ENCODE data around the gene GRAMD1C. TPM values are rescaled to one million over a fixed set of nuclear protein-coding genes. Genes with fewer than 3 reads are reported as not detected.

Gene GRAMD1C
- 7.5 to 8.0 TPM (median 7.7 TPM) in 3 replicates for total RNA-seq

DNA sequence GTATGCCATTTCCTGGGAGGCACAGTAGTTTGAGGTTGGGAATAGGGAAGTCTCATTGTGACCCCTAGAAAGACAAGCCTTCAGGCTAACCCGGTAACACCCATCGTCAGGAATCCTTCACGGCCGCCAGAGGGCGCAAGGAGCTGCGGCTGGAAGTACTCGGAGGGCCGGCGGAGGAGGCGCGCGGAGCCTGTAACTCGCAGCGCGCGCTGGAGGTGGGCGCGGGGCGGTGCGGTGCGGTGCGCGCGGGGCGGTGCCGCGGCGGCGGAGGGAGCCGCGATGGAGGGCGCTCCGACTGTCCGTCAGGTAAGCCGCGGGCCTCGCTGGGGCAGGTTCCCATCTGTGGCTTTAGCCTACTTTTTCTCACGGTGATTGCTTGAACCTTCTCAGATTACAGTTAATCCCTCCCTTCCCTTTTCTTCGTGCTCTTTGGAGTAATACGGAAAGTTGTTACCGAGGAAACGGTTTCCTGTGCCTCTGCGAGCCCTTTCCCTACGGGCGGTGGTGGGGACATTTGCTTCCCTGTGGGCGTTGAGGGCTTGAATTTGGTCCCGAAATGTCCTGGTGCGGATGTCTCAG is at the start of gene GRAMD1C:
TSS of gene GRAMD1C (plus strand) at position 158 of the 579 bp plus-strand sequence. CDS start at position 280, 122 bp downstream.
- peak; percentile 79 to 90 for DNase-seq (ENCODE audit: low spot score in 2 of 2, unreplicated experiment in 2 of 2)
- Mint-ChIP-seq H3K4me1 (peaks cover 5% of the 10 kb centered on the region), H3K27ac (peak within 1 kb of the TSS; percentile 17), H3K27me3 (ENCODE audit: low read depth) (no peaks in the 10 kb centered on the region), H3K36me3 (no peaks in the 10 kb centered on the region), H3K4me3 (peak within 1 kb of the TSS; percentile 78), H3K9me3 (no peaks in the 10 kb centered on the region)
- TF ChIP-seq, protein P1, sequence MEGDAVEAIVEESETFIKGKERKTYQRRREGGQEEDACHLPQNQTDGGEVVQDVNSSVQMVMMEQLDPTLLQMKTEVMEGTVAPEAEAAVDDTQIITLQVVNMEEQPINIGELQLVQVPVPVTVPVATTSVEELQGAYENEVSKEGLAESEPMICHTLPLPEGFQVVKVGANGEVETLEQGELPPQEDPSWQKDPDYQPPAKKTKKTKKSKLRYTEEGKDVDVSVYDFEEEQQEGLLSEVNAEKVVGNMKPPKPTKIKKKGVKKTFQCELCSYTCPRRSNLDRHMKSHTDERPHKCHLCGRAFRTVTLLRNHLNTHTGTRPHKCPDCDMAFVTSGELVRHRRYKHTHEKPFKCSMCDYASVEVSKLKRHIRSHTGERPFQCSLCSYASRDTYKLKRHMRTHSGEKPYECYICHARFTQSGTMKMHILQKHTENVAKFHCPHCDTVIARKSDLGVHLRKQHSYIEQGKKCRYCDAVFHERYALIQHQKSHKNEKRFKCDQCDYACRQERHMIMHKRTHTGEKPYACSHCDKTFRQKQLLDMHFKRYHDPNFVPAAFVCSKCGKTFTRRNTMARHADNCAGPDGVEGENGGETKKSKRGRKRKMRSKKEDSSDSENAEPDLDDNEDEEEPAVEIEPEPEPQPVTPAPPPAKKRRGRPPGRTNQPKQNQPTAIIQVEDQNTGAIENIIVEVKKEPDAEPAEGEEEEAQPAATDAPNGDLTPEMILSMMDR (IDR thresholded peaks at IDR 0.05; ENCODE audit: unreplicated experiment): peak; percentile 83

- Mint-ChIP-seq H3K27ac (no peak overlapping the region), H3K4me1 (no peaks in the 10 kb centered on the region), H3K36me3 (peaks cover 21% of the 10 kb centered on the region), H3K4me3 (no peak overlapping the region), H3K9me3 (no peaks in the 10 kb centered on the region), H3K27me3 (ENCODE audit: low read depth) (no peaks in the 10 kb centered on the region)
- DNase-seq (ENCODE audit: low spot score in 2 of 2, unreplicated experiment in 2 of 2): no peak
- TF ChIP-seq, protein P1 (IDR thresholded peaks at IDR 0.05; ENCODE audit: unreplicated experiment): no peak
Measured at GRCh38 chr3:113791381-113791780, 47.2 kb upstream of the GRAMD1C start.

- no peak overlapping the region for H3K27ac Mint-ChIP-seq
Measured at GRCh38 chr3:113794526-113794925, 44.1 kb upstream of the GRAMD1C start.

GRCh38 chr3:113795693-113796092 is 42.9 kb upstream of the GRAMD1C start:
- no peak overlapping the region for H3K27ac Mint-ChIP-seq
- no peak overlapping the region for H3K4me3 Mint-ChIP-seq
- no peaks in the 10 kb centered on the region for H3K4me1 Mint-ChIP-seq
- TF ChIP-seq, protein P1 (IDR thresholded peaks at IDR 0.05; ENCODE audit: unreplicated experiment): peak; percentile 29
- H3K36me3 Mint-ChIP-seq: peaks cover 27% of the 10 kb centered on the region
- no peaks in the 10 kb centered on the region for H3K27me3 Mint-ChIP-seq (ENCODE audit: low read depth)
- no peak for DNase-seq (ENCODE audit: low spot score in 2 of 2, unreplicated experiment in 2 of 2)
- H3K9me3 Mint-ChIP-seq: no peaks in the 10 kb centered on the region

More at GRCh38 chr3:113794526-113794925, 44.1 kb upstream of the GRAMD1C start:
- no peaks in the 10 kb centered on the region for H3K4me1 Mint-ChIP-seq
- H3K4me3 Mint-ChIP-seq: no peak overlapping the region
- H3K36me3 Mint-ChIP-seq: peaks cover 24% of the 10 kb centered on the region
- TF ChIP-seq, protein P1 (IDR thresholded peaks at IDR 0.05; ENCODE audit: unreplicated experiment): no peak
- H3K27me3 Mint-ChIP-seq (ENCODE audit: low read depth): no peaks in the 10 kb centered on the region
- H3K9me3 Mint-ChIP-seq: no peaks in the 10 kb centered on the region
- no peak for DNase-seq (ENCODE audit: low spot score in 2 of 2, unreplicated experiment in 2 of 2)

DNA sequence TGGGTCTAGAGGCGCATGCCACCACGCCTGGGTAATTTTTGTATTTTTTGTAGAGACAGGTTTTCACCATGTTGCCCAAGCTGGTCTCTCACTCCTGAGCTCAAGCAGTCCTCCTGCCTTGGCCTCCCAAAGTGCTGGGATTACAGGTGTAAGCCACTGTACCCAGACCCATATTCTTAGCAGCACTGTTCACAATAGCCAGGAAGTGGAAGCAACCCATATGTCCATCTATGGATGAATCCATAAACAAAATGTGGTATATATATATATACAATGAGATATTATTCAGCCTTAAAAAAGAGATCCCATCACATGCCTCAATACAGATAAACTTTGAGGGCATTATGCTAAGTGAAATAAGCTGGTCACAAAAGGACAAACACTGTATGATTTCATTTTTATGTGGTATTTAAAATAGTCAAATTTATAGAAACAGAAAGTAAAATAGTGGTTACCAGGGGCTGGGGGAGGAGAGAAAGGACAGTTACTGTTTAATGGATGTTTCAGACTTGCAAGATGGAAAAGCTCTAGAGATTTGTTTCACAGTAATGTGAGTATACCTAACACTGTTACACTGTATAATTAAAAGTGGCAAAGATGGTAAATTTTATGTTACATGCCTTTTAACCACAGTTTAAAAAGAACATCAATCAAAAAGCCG is 35.7 kb upstream of the GRAMD1C start:
- Mint-ChIP-seq H3K27ac (no peak overlapping the region), H3K9me3 (no peaks in the 10 kb centered on the region), H3K4me1 (no peaks in the 10 kb centered on the region), H3K4me3 (no peak overlapping the region), H3K27me3 (ENCODE audit: low read depth) (no peaks in the 10 kb centered on the region), H3K36me3 (peaks cover 33% of the 10 kb centered on the region)
- no peak for DNase-seq (ENCODE audit: low spot score in 2 of 2, unreplicated experiment in 2 of 2)
- TF ChIP-seq, protein P1 (IDR thresholded peaks at IDR 0.05; ENCODE audit: unreplicated experiment): no peak

Data from mesothelial cell of epicardium (in vitro differentiated cells).